GM12891 (cell line): Measurements from ENCODE around the gene SLC26A11.

Experiments
- POLR2A ChIP-seq: IDR thresholded peaks from 2 replicates; pipeline ENCODE4 v1.6.1; 2011; ENCODE audit warnings: low read depth, low read length, control low read depth
- POLR2AphosphoS5 ChIP-seq: IDR thresholded peaks from 2 replicates; pipeline ENCODE4 v1.6.1; 2011; ENCODE audit warnings: low read depth, low read length, control low read depth
- TAF1 ChIP-seq: IDR thresholded peaks from 2 replicates; pipeline ENCODE4 v1.6.1; 2011; ENCODE audit warnings: low read depth, low read length, control low read depth

DNA sequence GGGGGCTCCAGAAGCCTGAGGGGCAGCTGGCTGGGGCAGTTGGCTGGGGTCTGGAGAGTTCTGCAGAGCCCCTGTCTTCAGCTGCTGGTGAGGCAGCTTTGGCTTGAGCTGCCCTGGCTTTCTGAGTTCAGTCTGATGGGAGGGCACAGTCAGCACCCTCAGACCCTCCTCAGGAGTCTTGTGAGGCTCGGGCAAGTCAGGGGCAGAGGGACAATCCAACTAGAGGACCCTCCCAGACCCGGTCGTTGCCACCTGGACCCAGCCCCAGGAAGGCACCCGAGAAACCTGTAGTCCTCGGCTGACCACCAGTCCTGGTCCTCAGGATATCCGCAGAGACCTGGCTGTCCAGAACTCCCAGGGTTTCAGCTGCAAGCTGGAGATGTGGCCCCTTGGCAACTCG is 48.5 kb upstream of the SLC26A11 start:
- TF ChIP-seq TAF1, result no peak
- no peak for TF ChIP-seq POLR2A
- TF ChIP-seq POLR2AphosphoS5, result no peak
